GM23338 (cell line): ENCODE results near the gene NCS1. TPM values are rescaled to one million over a fixed set of nuclear protein-coding genes. Genes with fewer than 3 reads are reported as not detected.

Source experiments
- ATAC-seq: fragments of 200-7000 bp; cut with Tn5 transposase; 3 replicates; pipeline ENCODE4 v1.9.1; 2020
- DNase-seq: peaks from one replicate; pipeline ENCODE4 v3.0.0-alpha.2; 2015; ENCODE audit warnings: low spot score
- H2AFZ ChIP-seq: fragments of 200-600 bp; sonication (generic); 2 replicates; pipeline ENCODE4 v1.8.0; 2016; ENCODE audit warnings: antibody characterized with exemption, mild to moderate bottlenecking, moderate library complexity
- H3F3A ChIP-seq: fragments of 200-600 bp; sonication (generic); replicated peaks from 2 replicates; pipeline ENCODE4 v1.8.0; 2017; ENCODE audit warnings: antibody characterized with exemption, mixed run types, low read depth
- H3K27ac ChIP-seq: fragments of 200-600 bp; sonication (generic); 2 replicates; pipeline ENCODE4 v1.6.1; 2016; ENCODE audit warnings: low read depth
- H3K27me3 ChIP-seq: fragments of 200-600 bp; sonication (generic); 2 replicates; pipeline ENCODE4 v1.8.0; 2016; ENCODE audit warnings: mild to moderate bottlenecking, mixed run types, moderate library complexity; ENCODE audit not compliant: insufficient read depth
- H3K36me3 ChIP-seq: fragments of 200-600 bp; sonication (generic); 2 replicates; pipeline ENCODE4 v1.8.0; 2016; ENCODE audit warnings: mild to moderate bottlenecking; ENCODE audit not compliant: insufficient read depth
- H3K4me1 ChIP-seq: fragments of 200-600 bp; sonication (generic); 2 replicates; pipeline ENCODE4 v1.8.0; 2016; ENCODE audit warnings: mild to moderate bottlenecking, moderate library complexity; ENCODE audit not compliant: insufficient read depth
- H3K4me2 ChIP-seq: fragments of 200-600 bp; sonication (generic); 2 replicates; pipeline ENCODE4 v1.7.1; 2017; ENCODE audit warnings: mixed run types
- H3K4me3 ChIP-seq: fragments of 200-600 bp; sonication (generic); 2 replicates; pipeline ENCODE4 v1.6.1; 2016; ENCODE audit warnings: mixed run types
- H3K79me2 ChIP-seq: fragments of 200-600 bp; sonication (generic); replicated peaks from 2 replicates; pipeline ENCODE4 v1.8.0; 2017; ENCODE audit warnings: mild to moderate bottlenecking; ENCODE audit not compliant: insufficient read depth
- H3K9me2 ChIP-seq: fragments of 200-600 bp; sonication (generic); 2 replicates; pipeline ENCODE4 v1.8.0; 2017; ENCODE audit not compliant: insufficient read depth
- H4K20me1 ChIP-seq: fragments of 200-600 bp; sonication (generic); replicated peaks from 2 replicates; pipeline ENCODE4 v1.8.0; 2017; ENCODE audit warnings: mild to moderate bottlenecking; ENCODE audit not compliant: insufficient read depth
- H3K27ac Mint-ChIP-seq: 2 replicates; pipeline ENCODE4 v1.8.0; 2020; ENCODE audit warnings: inconsistent platforms, mild to moderate bottlenecking, moderate library complexity, mixed read lengths
- H3K27me3 Mint-ChIP-seq: 3 replicates; pipeline ENCODE4 v1.8.0; 2022; ENCODE audit warnings: low read depth, mild to moderate bottlenecking, moderate library complexity, mixed read lengths, inconsistent platforms; ENCODE audit not compliant: insufficient read depth, poor library complexity
- H3K36me3 Mint-ChIP-seq: 3 replicates; pipeline ENCODE4 v1.8.0; 2021; ENCODE audit warnings: low read depth, mild to moderate bottlenecking, inconsistent platforms, moderate library complexity, mixed read lengths
- H3K4me1 Mint-ChIP-seq: 3 replicates; pipeline ENCODE4 v1.8.0; 2020; ENCODE audit warnings: mild to moderate bottlenecking, inconsistent platforms, mixed read lengths
- H3K4me3 Mint-ChIP-seq: 3 replicates; pipeline ENCODE4 v1.8.0; 2021; ENCODE audit warnings: moderate library complexity, mild to moderate bottlenecking, inconsistent platforms, mixed read lengths
- H3K9me3 Mint-ChIP-seq: 3 replicates; pipeline ENCODE4 v1.8.0; 2020; ENCODE audit warnings: moderate library complexity, mild to moderate bottlenecking, inconsistent platforms, mixed read lengths
- CREB1 ChIP-seq: fragments of 250-450 bp; sonication (Bioruptor Pico); IDR thresholded peaks from 2 replicates; pipeline ENCODE4 v1.5.0; 2020; ENCODE audit warnings: low read depth, mild to moderate bottlenecking, moderate library complexity
- EZH2 ChIP-seq: fragments of 200-600 bp; sonication (generic); IDR thresholded peaks from one replicate; pipeline ENCODE4 v1.8.0; 2017; ENCODE audit warnings: antibody characterized with exemption, mild to moderate bottlenecking, low read depth; ENCODE audit not compliant: unreplicated experiment
- EZH2phosphoT487 ChIP-seq: fragments of 200-600 bp; sonication (generic); IDR thresholded peaks from one replicate; pipeline ENCODE4 v1.8.1; 2018; ENCODE audit warnings: antibody characterized with exemption; ENCODE audit not compliant: unreplicated experiment
- JUNB ChIP-seq: IDR thresholded peaks from one replicate; pipeline ENCODE4 v1.6.1; 2016; ENCODE audit warnings: antibody characterized with exemption; ENCODE audit not compliant: unreplicated experiment
- NANOG ChIP-seq: IDR thresholded peaks from 2 replicates; pipeline ENCODE4 v1.6.1; 2016; ENCODE audit warnings: antibody characterized with exemption, borderline replicate concordance
- POLR2AphosphoS5 ChIP-seq: IDR thresholded peaks from 2 replicates; pipeline ENCODE4 v1.6.1; 2016; ENCODE audit warnings: antibody characterized with exemption, low read depth
- STAT1 ChIP-seq: IDR thresholded peaks from one replicate; pipeline ENCODE4 v1.6.1; 2016; ENCODE audit warnings: antibody characterized with exemption; ENCODE audit not compliant: unreplicated experiment
- ZNF114 ChIP-seq: fragments of 250-450 bp; sonication (Bioruptor Pico); IDR thresholded peaks from 2 replicates; pipeline ENCODE4 v1.5.0; 2020; ENCODE audit warnings: mild to moderate bottlenecking, moderate library complexity
- ZNF331 ChIP-seq: fragments of 250-450 bp; sonication (Bioruptor Pico); IDR thresholded peaks from 2 replicates; pipeline ENCODE4 v1.5.0; 2020; ENCODE audit warnings: low read depth, mild to moderate bottlenecking, moderate library complexity
- polyA plus RNA-seq: library from polyadenylated mRNA; unstranded; fragments of >200 nt; fragmentation: Nextera tagmentation; extraction: Ambion mirVana; gene quantifications from 2 replicates; pipeline ENCODE4 v1.2.1, GENCODE V29; 2016
- total RNA-seq: library from RNA; depleted of rRNA; stranded (reverse); fragments of >200 nt; shearing (Covaris generic); gene quantifications from 2 replicates; pipeline ENCODE4 v1.2.3, GENCODE V29; 2014
- TF ChIP-seq, protein P1 (sequence below): fragments of 250-450 bp; sonication (Bioruptor Pico); IDR thresholded peaks from 2 replicates; pipeline ENCODE4 v1.5.0; 2020; ENCODE audit warnings: mild to moderate bottlenecking, moderate library complexity
- TF ChIP-seq, protein P2 (sequence below), 2 experiments: fragments of 200-600 bp in 1 of 2; sonication (generic) in 1 of 2; conservative IDR thresholded peaks; 2 replicates each; pipeline versions ENCODE4 v1.5.1 to v1.6.1; 2016 to 2017; ENCODE audit warnings: antibody characterized with exemption in 2 of 2, low read depth in 2 of 2, mild to moderate bottlenecking in 2 of 2, moderate library complexity in 1 of 2
- TF ChIP-seq, protein P3 (sequence below): IDR thresholded peaks from 2 replicates; pipeline ENCODE4 v1.6.1; 2016; ENCODE audit warnings: antibody characterized with exemption
- TF ChIP-seq, protein P4 (sequence below): IDR thresholded peaks from one replicate; pipeline ENCODE4 v1.6.1; 2018; ENCODE audit warnings: antibody characterized with exemption; ENCODE audit not compliant: unreplicated experiment

Gene NCS1
- total and polyA plus RNA-seq, 2 experiments from 2014 or later, result 8.2 to 34.3 TPM

DNA sequence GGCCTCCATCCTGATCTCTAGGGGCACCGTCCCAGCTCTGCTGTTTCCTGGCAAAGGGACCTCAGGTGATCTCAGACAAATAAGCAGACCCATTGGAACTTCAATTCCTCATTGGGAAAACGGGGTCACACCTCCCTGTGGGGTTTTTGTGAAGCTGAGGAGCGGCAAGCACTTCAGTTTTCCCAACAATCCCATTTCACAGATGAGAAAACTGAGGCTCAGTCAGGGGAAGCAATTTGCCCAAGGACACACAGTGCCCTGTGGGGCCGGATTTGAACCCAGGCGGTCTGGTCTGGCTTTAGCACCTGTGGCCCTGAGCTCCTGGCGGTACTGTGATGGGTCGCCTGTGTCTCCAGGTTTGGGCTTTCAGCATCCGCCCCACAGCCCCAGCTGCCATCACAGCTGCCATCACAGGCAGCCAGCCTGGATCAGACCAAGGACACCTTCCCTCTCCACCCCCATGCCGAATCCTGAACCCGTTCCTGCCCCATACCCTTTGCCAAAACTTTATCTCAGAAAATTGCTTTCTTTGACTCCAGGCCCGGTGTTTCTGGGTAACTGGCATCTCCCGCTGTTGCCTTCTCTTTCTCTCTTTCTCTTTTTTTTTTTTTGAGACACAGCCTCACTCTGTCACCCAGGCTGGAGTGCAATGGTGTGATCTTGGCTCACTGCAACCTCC is 26.4 kb downstream of the NCS1 start:
- H3K9me2 ChIP-seq, result no peaks in the 10 kb centered on the region
- no peaks in the 10 kb centered on the region; the same call in 1 of the 2 replicates for H3K4me1 ChIP-seq
- no peak overlapping the region for H3K4me3 ChIP-seq
- peaks cover 25% of the 10 kb centered on the region for H3K79me2 ChIP-seq
- no peaks in the 10 kb centered on the region for H4K20me1 ChIP-seq
- Mint-ChIP-seq H3K27me3 (peaks cover 9% of the 10 kb centered on the region), H3K36me3 (no peaks in the 10 kb centered on the region), H3K4me3 (no peak overlapping the region), H3K4me1 (peaks cover 17% of the 10 kb centered on the region), H3K27ac (peak overlapping the region; percentile 63; the same call in 1 of the 2 replicates), H3K9me3 (no peaks in the 10 kb centered on the region)
- no peaks in the 10 kb centered on the region for H3K36me3 ChIP-seq
- no peak overlapping the region for H2AFZ ChIP-seq
- no peaks in the 10 kb centered on the region for H3K27me3 ChIP-seq
- TF ChIP-seq STAT1, result no peak
- TF ChIP-seq NANOG, result no peak
- TF ChIP-seq POLR2AphosphoS5, result no peak
- no peak for TF ChIP-seq EZH2phosphoT487
- TF ChIP-seq ZNF331 (CRISPR knock-in tag), result no peak
- TF ChIP-seq, protein P1, sequence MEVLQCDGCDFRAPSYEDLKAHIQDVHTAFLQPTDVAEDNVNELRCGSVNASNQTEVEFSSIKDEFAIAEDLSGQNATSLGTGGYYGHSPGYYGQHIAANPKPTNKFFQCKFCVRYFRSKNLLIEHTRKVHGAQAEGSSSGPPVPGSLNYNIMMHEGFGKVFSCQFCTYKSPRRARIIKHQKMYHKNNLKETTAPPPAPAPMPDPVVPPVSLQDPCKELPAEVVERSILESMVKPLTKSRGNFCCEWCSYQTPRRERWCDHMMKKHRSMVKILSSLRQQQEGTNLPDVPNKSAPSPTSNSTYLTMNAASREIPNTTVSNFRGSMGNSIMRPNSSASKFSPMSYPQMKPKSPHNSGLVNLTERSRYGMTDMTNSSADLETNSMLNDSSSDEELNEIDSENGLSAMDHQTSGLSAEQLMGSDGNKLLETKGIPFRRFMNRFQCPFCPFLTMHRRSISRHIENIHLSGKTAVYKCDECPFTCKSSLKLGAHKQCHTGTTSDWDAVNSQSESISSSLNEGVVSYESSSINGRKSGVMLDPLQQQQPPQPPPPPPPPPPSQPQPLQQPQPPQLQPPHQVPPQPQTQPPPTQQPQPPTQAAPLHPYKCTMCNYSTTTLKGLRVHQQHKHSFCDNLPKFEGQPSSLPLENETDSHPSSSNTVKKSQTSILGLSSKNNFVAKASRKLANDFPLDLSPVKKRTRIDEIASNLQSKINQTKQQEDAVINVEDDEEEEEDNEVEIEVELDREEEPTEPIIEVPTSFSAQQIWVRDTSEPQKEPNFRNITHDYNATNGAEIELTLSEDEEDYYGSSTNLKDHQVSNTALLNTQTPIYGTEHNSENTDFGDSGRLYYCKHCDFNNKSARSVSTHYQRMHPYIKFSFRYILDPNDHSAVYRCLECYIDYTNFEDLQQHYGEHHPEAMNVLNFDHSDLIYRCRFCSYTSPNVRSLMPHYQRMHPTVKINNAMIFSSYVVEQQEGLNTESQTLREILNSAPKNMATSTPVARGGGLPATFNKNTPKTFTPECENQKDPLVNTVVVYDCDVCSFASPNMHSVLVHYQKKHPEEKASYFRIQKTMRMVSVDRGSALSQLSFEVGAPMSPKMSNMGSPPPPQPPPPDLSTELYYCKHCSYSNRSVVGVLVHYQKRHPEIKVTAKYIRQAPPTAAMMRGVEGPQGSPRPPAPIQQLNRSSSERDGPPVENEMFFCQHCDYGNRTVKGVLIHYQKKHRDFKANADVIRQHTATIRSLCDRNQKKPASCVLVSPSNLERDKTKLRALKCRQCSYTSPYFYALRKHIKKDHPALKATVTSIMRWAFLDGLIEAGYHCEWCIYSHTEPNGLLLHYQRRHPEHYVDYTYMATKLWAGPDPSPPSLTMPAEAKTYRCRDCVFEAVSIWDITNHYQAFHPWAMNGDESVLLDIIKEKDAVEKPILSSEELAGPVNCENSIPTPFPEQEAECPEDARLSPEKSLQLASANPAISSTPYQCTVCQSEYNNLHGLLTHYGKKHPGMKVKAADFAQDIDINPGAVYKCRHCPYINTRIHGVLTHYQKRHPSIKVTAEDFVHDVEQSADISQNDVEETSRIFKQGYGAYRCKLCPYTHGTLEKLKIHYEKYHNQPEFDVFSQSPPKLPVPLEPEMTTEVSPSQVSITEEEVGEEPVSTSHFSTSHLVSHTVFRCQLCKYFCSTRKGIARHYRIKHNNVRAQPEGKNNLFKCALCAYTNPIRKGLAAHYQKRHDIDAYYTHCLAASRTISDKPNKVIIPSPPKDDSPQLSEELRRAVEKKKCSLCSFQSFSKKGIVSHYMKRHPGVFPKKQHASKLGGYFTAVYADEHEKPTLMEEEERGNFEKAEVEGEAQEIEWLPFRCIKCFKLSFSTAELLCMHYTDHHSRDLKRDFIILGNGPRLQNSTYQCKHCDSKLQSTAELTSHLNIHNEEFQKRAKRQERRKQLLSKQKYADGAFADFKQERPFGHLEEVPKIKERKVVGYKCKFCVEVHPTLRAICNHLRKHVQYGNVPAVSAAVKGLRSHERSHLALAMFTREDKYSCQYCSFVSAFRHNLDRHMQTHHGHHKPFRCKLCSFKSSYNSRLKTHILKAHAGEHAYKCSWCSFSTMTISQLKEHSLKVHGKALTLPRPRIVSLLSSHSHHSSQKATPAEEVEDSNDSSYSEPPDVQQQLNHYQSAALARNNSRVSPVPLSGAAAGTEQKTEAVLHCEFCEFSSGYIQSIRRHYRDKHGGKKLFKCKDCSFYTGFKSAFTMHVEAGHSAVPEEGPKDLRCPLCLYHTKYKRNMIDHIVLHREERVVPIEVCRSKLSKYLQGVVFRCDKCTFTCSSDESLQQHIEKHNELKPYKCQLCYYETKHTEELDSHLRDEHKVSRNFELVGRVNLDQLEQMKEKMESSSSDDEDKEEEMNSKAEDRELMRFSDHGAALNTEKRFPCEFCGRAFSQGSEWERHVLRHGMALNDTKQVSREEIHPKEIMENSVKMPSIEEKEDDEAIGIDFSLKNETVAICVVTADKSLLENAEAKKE (CRISPR knock-in tag), result no peak
- TF ChIP-seq, protein P2, sequence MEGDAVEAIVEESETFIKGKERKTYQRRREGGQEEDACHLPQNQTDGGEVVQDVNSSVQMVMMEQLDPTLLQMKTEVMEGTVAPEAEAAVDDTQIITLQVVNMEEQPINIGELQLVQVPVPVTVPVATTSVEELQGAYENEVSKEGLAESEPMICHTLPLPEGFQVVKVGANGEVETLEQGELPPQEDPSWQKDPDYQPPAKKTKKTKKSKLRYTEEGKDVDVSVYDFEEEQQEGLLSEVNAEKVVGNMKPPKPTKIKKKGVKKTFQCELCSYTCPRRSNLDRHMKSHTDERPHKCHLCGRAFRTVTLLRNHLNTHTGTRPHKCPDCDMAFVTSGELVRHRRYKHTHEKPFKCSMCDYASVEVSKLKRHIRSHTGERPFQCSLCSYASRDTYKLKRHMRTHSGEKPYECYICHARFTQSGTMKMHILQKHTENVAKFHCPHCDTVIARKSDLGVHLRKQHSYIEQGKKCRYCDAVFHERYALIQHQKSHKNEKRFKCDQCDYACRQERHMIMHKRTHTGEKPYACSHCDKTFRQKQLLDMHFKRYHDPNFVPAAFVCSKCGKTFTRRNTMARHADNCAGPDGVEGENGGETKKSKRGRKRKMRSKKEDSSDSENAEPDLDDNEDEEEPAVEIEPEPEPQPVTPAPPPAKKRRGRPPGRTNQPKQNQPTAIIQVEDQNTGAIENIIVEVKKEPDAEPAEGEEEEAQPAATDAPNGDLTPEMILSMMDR (conservative IDR thresholded peaks at IDR 0.05; ENCODE audit: low read depth in 2 of 2), result no peak
- no peak for TF ChIP-seq EZH2
- TF ChIP-seq JUNB, result no peak
- TF ChIP-seq CREB1 (CRISPR knock-in tag), result no peak
- TF ChIP-seq, protein P3, sequence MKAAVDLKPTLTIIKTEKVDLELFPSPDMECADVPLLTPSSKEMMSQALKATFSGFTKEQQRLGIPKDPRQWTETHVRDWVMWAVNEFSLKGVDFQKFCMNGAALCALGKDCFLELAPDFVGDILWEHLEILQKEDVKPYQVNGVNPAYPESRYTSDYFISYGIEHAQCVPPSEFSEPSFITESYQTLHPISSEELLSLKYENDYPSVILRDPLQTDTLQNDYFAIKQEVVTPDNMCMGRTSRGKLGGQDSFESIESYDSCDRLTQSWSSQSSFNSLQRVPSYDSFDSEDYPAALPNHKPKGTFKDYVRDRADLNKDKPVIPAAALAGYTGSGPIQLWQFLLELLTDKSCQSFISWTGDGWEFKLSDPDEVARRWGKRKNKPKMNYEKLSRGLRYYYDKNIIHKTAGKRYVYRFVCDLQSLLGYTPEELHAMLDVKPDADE, result no peak
- no peak for TF ChIP-seq ZNF114
- TF ChIP-seq, protein P4, sequence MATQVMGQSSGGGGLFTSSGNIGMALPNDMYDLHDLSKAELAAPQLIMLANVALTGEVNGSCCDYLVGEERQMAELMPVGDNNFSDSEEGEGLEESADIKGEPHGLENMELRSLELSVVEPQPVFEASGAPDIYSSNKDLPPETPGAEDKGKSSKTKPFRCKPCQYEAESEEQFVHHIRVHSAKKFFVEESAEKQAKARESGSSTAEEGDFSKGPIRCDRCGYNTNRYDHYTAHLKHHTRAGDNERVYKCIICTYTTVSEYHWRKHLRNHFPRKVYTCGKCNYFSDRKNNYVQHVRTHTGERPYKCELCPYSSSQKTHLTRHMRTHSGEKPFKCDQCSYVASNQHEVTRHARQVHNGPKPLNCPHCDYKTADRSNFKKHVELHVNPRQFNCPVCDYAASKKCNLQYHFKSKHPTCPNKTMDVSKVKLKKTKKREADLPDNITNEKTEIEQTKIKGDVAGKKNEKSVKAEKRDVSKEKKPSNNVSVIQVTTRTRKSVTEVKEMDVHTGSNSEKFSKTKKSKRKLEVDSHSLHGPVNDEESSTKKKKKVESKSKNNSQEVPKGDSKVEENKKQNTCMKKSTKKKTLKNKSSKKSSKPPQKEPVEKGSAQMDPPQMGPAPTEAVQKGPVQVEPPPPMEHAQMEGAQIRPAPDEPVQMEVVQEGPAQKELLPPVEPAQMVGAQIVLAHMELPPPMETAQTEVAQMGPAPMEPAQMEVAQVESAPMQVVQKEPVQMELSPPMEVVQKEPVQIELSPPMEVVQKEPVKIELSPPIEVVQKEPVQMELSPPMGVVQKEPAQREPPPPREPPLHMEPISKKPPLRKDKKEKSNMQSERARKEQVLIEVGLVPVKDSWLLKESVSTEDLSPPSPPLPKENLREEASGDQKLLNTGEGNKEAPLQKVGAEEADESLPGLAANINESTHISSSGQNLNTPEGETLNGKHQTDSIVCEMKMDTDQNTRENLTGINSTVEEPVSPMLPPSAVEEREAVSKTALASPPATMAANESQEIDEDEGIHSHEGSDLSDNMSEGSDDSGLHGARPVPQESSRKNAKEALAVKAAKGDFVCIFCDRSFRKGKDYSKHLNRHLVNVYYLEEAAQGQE, result no peak
- no peak overlapping the region for H3K27ac ChIP-seq
- no peak for DNase-seq
- ATAC-seq, result no peak
- no peaks in the 10 kb centered on the region for H3F3A ChIP-seq
- no peak overlapping the region for H3K4me2 ChIP-seq
